ENCODE results near the gene PDF. TPM values are rescaled to one million over a fixed set of nuclear protein-coding genes. Genes with fewer than 3 reads are reported as not detected.

The PDF gene
- total and polyA plus RNA-seq, 5 experiments from 2014 or later = 12.3 to 17.2 (median 15.1) TPM

DNA sequence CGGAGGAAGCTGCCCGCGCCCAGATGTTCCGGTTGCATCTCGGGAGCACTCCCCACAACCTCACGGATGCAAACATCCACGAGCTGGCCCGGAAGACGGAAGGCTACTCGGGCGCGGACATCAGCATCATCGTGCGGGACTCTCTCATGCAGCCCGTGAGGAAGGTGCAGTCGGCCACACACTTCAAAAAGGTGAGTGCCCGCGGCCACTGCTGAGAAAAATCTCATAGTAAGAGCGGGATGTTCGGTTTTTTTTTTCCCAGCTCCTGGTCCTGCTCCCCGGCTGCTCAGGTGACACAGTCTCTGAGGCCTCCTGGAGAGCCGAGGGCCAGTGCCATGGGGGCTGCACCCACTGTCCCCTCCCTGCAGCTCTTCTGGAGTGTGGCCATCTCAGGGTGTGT is 9.3 kb downstream of the PDF start:
- peaks cover 9 to 36% (median 17%) of the 10 kb centered on the region in 4 donors for H3K4me1 Mint-ChIP-seq
- no peaks in the 10 kb centered on the region for H3K27me3 Mint-ChIP-seq
- H3K36me3 Mint-ChIP-seq = peaks cover 0 to 82% (median 9%) of the 10 kb centered on the region in 3 donors
- H3K9me3 Mint-ChIP-seq = no peaks in the 10 kb centered on the region
- peak overlapping the region in 3 of 10 donors; percentile 42 to 71 (median 62) for H3K27ac Mint-ChIP-seq
- POLR2A ChIA-PET = interaction anchor here (0.9 kb wide), 1 partner anchor 9 kb away, joined by 3 read pairs; the partner anchor contains the start of gene PDF
- no peak overlapping the region for H3K4me3 Mint-ChIP-seq
- no peak for DNase-seq
- no peak for ATAC-seq

DNA sequence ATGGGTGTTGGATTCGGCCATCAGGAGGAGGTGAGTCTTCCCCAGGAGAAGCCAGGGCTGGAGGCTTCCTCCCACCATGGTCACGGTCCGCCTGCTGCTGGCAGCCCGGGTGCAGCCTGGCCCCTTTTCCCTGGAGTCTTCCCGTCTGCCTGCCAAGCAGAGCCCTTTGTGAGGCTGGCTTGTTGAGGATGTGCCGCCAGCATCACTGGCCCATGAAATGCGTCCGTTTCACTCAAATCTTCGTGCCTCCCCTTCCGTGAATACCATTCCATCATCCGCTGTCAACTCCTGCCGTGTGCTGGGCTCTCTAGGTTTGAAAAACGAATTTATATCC is 9.7 kb downstream of the PDF start:
- POLR2A ChIA-PET = interaction anchor here (0.9 kb wide), 1 partner anchor 9 kb away, joined by 3 read pairs; the partner anchor contains the start of gene PDF
- no peaks in the 10 kb centered on the region for H3K9me3 Mint-ChIP-seq
- H3K36me3 Mint-ChIP-seq = peaks cover 0 to 82% (median 9%) of the 10 kb centered on the region in 3 donors
- H3K4me3 Mint-ChIP-seq = no peak overlapping the region
- H3K4me1 Mint-ChIP-seq = peaks cover 5 to 33% (median 15%) of the 10 kb centered on the region in 4 donors
- peak overlapping the region in 3 of 10 donors; percentile 42 to 71 (median 62) for H3K27ac Mint-ChIP-seq
- DNase-seq = no peak
- no peak for ATAC-seq
- H3K27me3 Mint-ChIP-seq = no peaks in the 10 kb centered on the region

- POLR2A ChIA-PET = interaction anchor here (5.3 kb wide), 1 partner anchor 8 kb away, joined by 31 read pairs; the partner anchor contains the start of gene PDF
- Mint-ChIP-seq H3K4me3 (no peak overlapping the region), H3K36me3 (peaks cover 0 to 78% (median 9%) of the 10 kb centered on the region in 3 donors), H3K27me3 (no peaks in the 10 kb centered on the region), H3K27ac (no peak overlapping the region), H3K9me3 (no peaks in the 10 kb centered on the region), H3K4me1 (peaks cover 4 to 30% (median 15%) of the 10 kb centered on the region in 4 donors)
- ATAC-seq (no peak), DNase-seq (no peak)
Observed at GRCh38 chr16:69319826-69320739, 10.3 kb downstream of the PDF start.

DNA sequence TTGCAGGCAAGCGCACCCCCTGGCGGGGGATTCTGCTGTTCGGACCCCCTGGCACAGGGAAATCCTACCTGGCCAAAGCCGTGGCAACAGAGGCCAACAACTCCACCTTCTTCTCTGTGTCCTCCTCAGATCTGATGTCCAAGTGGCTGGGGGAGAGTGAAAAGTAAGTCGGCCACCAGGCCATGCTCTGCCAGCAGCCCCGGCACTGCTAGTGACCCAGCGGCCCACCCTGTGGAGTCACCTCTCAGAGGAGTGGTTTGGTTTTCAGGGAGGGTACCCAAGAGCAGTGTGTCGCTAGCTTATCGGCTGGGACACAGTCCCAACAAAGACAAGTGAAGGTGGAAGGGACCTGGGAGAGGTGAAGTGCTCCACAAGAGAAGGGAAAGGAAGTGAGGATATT is 11.0 kb downstream of the PDF start:
- Mint-ChIP-seq H3K4me3 (no peak overlapping the region), H3K27ac (peak overlapping the region in 1 of 10 donors; percentile 85)
- POLR2A ChIA-PET = interaction anchor here (5.3 kb wide), 1 partner anchor 9 kb away, joined by 31 read pairs; the partner anchor contains the start of gene PDF

DNA sequence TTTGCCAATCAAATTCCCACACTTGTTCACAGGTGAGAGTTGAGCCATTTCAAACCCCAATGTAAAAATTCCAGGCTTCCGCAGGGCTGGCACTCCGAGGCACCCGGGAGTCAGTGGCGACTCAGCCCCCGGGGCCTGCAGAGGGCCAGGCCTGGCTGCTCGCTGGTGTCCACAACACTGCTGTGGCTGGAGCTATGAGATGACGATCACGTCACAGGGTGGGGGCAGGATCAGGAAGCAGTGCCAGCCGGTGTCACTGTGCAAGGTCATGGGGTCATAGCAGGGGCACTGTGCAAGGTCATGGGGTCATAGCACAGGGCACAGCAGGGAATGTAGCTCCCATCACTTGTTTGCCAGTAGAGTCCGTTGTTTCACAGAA is 11.5 kb downstream of the PDF start:
- no peak for DNase-seq
- Mint-ChIP-seq H3K27ac (peak overlapping the region in 1 of 10 donors; percentile 48), H3K4me3 (no peak overlapping the region)

More for the DNA sequence above, 11.0 kb downstream of the PDF start:
- H3K9me3 Mint-ChIP-seq = no peaks in the 10 kb centered on the region
- ATAC-seq (no peak), DNase-seq (no peak)
- peaks cover 2 to 27% (median 14%) of the 10 kb centered on the region in 4 donors for H3K4me1 Mint-ChIP-seq
- peaks cover 0 to 79% (median 9%) of the 10 kb centered on the region in 3 donors for H3K36me3 Mint-ChIP-seq
- H3K27me3 Mint-ChIP-seq = no peaks in the 10 kb centered on the region

GRCh38 chr16:69318177-69318910 is 12.0 kb downstream of the PDF start:
- Mint-ChIP-seq H3K27ac (no peak overlapping the region), H3K36me3 (peaks cover 0 to 79% (median 9%) of the 10 kb centered on the region in 3 donors), H3K27me3 (no peaks in the 10 kb centered on the region), H3K4me1 (peaks cover 10 to 31% (median 18%) of the 10 kb centered on the region in 4 donors), H3K4me3 (no peak overlapping the region), H3K9me3 (no peaks in the 10 kb centered on the region)
- POLR2A ChIA-PET = interaction anchor here (0.7 to 5.3 kb wide), 2 partner anchors 10 to 35 kb away, joined by 8 to 31 read pairs; partner anchors contain the start of gene PDF
- DNase-seq = no peak
- ATAC-seq = no peak

More for the DNA sequence above, 11.5 kb downstream of the PDF start:
- Mint-ChIP-seq H3K4me1 (peaks cover 5 to 27% (median 15%) of the 10 kb centered on the region in 4 donors), H3K9me3 (no peaks in the 10 kb centered on the region), H3K27me3 (no peaks in the 10 kb centered on the region), H3K36me3 (peaks cover 0 to 79% (median 9%) of the 10 kb centered on the region in 3 donors)
- POLR2A ChIA-PET = interaction anchor here (5.3 kb wide), 1 partner anchor 9 kb away, joined by 31 read pairs; the partner anchor contains the start of gene PDF
- no peak for ATAC-seq

DNA sequence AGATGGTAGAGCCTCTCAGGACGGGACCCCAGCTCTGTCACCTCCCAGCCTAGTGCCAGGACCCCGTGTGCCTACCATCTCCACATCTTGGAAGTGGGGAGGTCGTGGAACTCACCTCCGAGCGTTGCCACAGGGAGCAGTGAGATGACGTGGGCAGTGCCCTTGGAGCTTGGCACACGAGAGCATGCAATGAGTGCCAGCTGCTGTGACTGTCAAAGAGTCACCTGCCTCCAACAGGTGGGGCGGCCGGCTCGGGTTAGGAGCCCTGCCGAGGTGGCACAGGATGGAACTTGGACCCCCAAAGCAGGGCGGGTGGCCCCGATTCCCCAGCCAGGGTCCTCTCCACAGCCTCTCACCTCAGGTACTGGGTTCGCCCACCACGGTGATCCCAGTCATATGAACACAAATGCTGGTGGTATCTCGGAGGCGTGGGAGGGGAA is 13.8 kb downstream of the PDF start:
- peaks cover 21 to 36% (median 24%) of the 10 kb centered on the region in 4 donors for H3K4me1 Mint-ChIP-seq
- ATAC-seq (no peak), DNase-seq (no peak)
- POLR2A ChIA-PET = interaction anchor here (5.3 kb wide), 1 partner anchor 11 kb away, joined by 31 read pairs; the partner anchor contains the start of gene PDF
- no peaks in the 10 kb centered on the region for H3K27me3 Mint-ChIP-seq
- H3K36me3 Mint-ChIP-seq = peaks cover 0 to 65% (median 9%) of the 10 kb centered on the region in 3 donors
- H3K4me3 Mint-ChIP-seq = no peak overlapping the region
- H3K27ac Mint-ChIP-seq = no peak overlapping the region
- no peaks in the 10 kb centered on the region for H3K9me3 Mint-ChIP-seq

DNA sequence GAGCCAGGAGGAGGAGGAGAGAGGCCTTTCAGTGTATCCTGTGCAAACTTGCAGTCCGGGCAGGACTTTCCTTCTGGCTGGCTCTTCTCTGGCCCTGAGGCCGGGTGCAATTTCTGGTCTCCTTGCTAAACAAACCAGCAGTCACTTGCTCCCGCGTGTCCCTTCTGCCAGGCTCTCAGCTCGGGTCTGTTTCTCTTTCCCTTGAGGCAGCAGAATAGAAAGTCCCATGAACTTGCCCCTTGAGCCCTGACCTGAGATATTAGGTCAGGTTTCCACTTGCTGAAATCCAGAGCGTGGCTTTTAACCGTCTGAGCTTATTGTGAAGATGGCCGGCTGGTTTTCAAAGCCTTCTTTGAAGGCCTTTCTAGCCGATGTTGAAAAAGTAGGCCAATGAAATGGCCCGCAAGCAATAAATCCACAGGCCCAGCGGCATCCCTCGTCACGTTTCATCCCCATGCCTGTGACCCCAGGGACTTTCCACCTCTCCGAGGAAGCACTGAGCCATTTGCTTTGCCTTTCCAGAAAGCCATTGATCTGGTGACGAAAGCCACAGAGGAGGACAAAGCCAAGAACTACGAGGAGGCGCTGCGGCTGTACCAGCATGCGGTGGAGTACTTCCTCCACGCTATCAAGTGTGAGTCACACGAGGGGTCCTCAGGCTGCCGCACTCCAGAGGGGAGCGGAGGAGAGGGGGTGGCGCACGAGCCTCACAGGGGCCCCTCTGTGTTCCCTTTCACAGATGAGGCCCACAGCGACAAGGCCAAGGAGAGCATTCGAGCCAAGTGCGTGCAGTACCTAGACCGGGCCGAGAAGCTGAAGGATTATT is 14.7 kb downstream of the PDF start:
- POLR2A ChIA-PET = interaction anchor here (0.6 to 5.3 kb wide), 2 partner anchors 12 to 22 kb away, joined by 4 to 31 read pairs; partner anchors contain the start of gene PDF
- Mint-ChIP-seq H3K4me3 (no peak overlapping the region), H3K27ac (peak overlapping the region in 2 of 10 donors; percentile 47 to 67), H3K4me1 (peaks cover 19 to 36% (median 25%) of the 10 kb centered on the region in 4 donors), H3K36me3 (peaks cover 0 to 56% (median 5%) of the 10 kb centered on the region in 3 donors), H3K9me3 (no peaks in the 10 kb centered on the region), H3K27me3 (no peaks in the 10 kb centered on the region)
- DNase-seq = no peak
- no peak for ATAC-seq

- Mint-ChIP-seq H3K4me3 (no peak overlapping the region), H3K27me3 (no peaks in the 10 kb centered on the region), H3K4me1 (peaks cover 19 to 38% (median 30%) of the 10 kb centered on the region in 4 donors), H3K27ac (peak overlapping the region in 4 of 10 donors; percentile 6 to 56 (median 38)), H3K9me3 (no peaks in the 10 kb centered on the region), H3K36me3 (peaks cover 0 to 51% (median 3%) of the 10 kb centered on the region in 3 donors)
- DNase-seq (no peak), ATAC-seq (no peak)
- POLR2A ChIA-PET = interaction anchor here (0.5 to 5.3 kb wide), 3 partner anchors 14 to 1376 kb away, joined by 3 to 31 read pairs (median 5); partner anchors contain the start of gene PDF
Observed at GRCh38 chr16:69314534-69314933, 15.9 kb downstream of the PDF start.

DNA sequence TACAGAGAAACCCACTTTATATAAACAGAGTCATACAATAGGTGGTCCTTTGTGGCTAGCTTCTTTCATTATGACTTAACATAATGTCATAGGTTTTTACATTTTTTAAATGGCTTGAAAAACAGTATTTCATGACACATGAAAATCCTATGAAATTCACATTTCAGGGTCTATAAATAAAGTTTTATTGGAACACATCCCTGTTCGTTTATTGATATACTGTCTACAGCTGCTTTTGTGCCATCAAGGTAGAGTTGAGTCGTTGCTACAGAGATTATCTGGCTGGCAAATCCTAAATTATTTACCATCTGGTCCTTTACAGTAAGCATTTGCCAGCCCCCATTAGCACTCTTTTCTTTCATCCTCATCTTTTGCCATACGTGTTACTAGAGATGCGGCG is 16.9 kb downstream of the PDF start:
- no peak for DNase-seq
- H3K36me3 Mint-ChIP-seq = peaks cover 0 to 40% (median 0%) of the 10 kb centered on the region in 3 donors
- peaks cover 17 to 35% (median 32%) of the 10 kb centered on the region in 4 donors for H3K4me1 Mint-ChIP-seq
- no peak for ATAC-seq
- H3K27ac Mint-ChIP-seq = peak overlapping the region in 7 of 10 donors; percentile 11 to 87 (median 56)
- H3K9me3 Mint-ChIP-seq = no peaks in the 10 kb centered on the region
- peak overlapping the region; percentile 46 to 97 (median 64) for H3K4me3 Mint-ChIP-seq
- POLR2A ChIA-PET = interaction anchor here (0.9 to 1.5 kb wide), 4 partner anchors 10 to 27 kb away, joined by 3 to 6 read pairs (median 4); partner anchors contain the start of gene PDF
- H3K27me3 Mint-ChIP-seq = no peaks in the 10 kb centered on the region
